ENCODE data around the gene KLF11. TPM values are rescaled to one million over a fixed set of nuclear protein-coding genes. Genes with fewer than 3 reads are reported as not detected.
A peak's percentile ranks its signal among the peaks of the same experiment; 100 is the strongest.

KLF11 gene
- total and polyA plus RNA-seq, 9 of the 15 experiments (the other 6 are each of a cell fraction or from before 2014, with no cell fraction given), result 2.1 to 13.4 (median 6.5) TPM

GRCh38 chr2:10043256-10043905 is at the start of gene KLF11 (continued):
- TF ChIP-seq RREB1 (CRISPR knock-in tag; IDR thresholded peaks at IDR 0.05) (no peak), SPI1 (IDR thresholded peaks at IDR 0.05; ENCODE audit: borderline replicate concordance, low read depth, low read length) (no peak), E2F5 (CRISPR knock-in tag; IDR thresholded peaks at IDR 0.05) (no peak), HDGF (IDR thresholded peaks at IDR 0.05) (no peak), ZKSCAN8 (CRISPR knock-in tag; IDR thresholded peaks at IDR 0.05) (no peak), SMC3 (conservative IDR thresholded peaks at IDR 0.05; ENCODE audit: insufficient read depth, low read depth, low read length) (no peak), TCF7 (IDR thresholded peaks at IDR 0.05; ENCODE audit: borderline replicate concordance) (no peak), ZBTB1 (CRISPR knock-in tag; IDR thresholded peaks at IDR 0.05; ENCODE audit: borderline replicate concordance, low read depth) (peak; percentile 93), ZZZ3 (IDR thresholded peaks at IDR 0.05) (no peak), ATF6 (CRISPR knock-in tag; IDR thresholded peaks at IDR 0.05) (no peak), SMAD2 (IDR thresholded peaks at IDR 0.05; ENCODE audit: low read depth, low read length) (no peak), ZNF140 (CRISPR knock-in tag; IDR thresholded peaks at IDR 0.05) (no peak), MAZ (CRISPR knock-in tag; conservative IDR thresholded peaks at IDR 0.05 in 1 of 2, IDR thresholded peaks at IDR 0.05 in 1 of 2) (peak in 1 of 2 experiments; percentile 25; a peak in 2 of 4 replicates)
- TF ChIP-seq, protein P1, sequence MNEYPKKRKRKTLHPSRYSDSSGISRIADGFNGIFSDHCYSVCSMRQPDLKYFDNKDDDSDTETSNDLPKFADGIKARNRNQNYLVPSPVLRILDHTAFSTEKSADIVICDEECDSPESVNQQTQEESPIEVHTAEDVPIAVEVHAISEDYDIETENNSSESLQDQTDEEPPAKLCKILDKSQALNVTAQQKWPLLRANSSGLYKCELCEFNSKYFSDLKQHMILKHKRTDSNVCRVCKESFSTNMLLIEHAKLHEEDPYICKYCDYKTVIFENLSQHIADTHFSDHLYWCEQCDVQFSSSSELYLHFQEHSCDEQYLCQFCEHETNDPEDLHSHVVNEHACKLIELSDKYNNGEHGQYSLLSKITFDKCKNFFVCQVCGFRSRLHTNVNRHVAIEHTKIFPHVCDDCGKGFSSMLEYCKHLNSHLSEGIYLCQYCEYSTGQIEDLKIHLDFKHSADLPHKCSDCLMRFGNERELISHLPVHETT (CRISPR knock-in tag; conservative IDR thresholded peaks at IDR 0.05 in 1 of 2, IDR thresholded peaks at IDR 0.05 in 1 of 2), result no peak
- TF ChIP-seq, protein P2, sequence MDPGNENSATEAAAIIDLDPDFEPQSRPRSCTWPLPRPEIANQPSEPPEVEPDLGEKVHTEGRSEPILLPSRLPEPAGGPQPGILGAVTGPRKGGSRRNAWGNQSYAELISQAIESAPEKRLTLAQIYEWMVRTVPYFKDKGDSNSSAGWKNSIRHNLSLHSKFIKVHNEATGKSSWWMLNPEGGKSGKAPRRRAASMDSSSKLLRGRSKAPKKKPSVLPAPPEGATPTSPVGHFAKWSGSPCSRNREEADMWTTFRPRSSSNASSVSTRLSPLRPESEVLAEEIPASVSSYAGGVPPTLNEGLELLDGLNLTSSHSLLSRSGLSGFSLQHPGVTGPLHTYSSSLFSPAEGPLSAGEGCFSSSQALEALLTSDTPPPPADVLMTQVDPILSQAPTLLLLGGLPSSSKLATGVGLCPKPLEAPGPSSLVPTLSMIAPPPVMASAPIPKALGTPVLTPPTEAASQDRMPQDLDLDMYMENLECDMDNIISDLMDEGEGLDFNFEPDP (CRISPR knock-in tag; IDR thresholded peaks at IDR 0.05), result no peak
